Measurements from ENCODE around the gene CYP2C18.
"Not testable (repeated sequence)": the region's sequence is repeated elsewhere in the genome, so short reads cannot be mapped to it uniquely, and the experiment has no call there.

CYP2C18 gene

DNA sequence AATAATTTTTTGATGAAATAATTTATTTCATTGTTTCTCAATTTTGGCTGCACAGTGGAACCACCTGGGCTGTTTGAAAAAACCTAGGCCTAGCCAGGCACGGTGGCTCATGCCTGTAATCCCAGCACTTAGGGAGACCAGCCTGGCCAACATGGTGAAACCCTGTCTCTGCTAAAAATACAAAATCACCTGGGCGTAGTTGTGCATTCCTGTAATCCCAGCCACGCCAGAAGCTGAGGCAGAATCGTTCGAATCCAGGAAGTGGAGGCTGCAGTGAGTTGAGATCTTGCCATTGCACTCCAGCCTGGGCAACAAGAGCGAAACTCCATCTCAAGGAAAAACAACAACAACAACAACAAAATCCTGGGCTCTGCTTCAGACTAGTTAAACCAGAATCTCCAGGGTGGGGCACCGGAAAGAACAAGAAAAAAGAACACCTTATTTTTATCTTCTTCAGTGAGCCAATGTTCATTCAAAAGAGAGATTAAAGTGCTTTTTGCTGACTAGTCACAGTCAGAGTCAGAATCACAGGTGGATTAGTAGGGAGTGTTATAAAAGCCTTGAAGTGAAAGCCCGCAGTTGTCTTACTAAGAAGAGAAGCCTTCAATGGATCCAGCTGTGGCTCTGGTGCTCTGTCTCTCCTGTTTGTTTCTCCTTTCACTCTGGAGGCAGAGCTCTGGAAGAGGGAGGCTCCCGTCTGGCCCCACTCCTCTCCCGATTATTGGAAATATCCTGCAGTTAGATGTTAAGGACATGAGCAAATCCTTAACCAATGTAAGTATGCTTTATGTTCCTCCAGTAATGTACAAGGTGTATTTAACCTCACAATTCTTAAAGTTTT lies at the start of gene CYP2C18:
Gene CYP2C18, plus strand, starts transcription at position 516 of the 841 bp plus-strand sequence. Its CDS starts 91 bp downstream, at position 607.
- TF ChIP-seq, protein P1, sequence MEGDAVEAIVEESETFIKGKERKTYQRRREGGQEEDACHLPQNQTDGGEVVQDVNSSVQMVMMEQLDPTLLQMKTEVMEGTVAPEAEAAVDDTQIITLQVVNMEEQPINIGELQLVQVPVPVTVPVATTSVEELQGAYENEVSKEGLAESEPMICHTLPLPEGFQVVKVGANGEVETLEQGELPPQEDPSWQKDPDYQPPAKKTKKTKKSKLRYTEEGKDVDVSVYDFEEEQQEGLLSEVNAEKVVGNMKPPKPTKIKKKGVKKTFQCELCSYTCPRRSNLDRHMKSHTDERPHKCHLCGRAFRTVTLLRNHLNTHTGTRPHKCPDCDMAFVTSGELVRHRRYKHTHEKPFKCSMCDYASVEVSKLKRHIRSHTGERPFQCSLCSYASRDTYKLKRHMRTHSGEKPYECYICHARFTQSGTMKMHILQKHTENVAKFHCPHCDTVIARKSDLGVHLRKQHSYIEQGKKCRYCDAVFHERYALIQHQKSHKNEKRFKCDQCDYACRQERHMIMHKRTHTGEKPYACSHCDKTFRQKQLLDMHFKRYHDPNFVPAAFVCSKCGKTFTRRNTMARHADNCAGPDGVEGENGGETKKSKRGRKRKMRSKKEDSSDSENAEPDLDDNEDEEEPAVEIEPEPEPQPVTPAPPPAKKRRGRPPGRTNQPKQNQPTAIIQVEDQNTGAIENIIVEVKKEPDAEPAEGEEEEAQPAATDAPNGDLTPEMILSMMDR (IDR thresholded peaks at IDR 0.05; ENCODE audit: insufficient read depth, missing control alignments): no peak
- no peak for DNase-seq (ENCODE audit: insufficient read length, low spot score)
- no peak for FAIRE-seq

- DNase-seq (ENCODE audit: insufficient read length, low spot score); FAIRE-seq: not testable (repeated sequence)
Measured at GRCh38 chr10:94638097-94638496, 45.4 kb upstream of the CYP2C18 start.

GRCh38 chr10:94639902-94640301 lies 43.6 kb upstream of the CYP2C18 start:
- FAIRE-seq (no peak), DNase-seq (ENCODE audit: insufficient read length, low spot score) (no peak)
- TF ChIP-seq, protein P1 (IDR thresholded peaks at IDR 0.05; ENCODE audit: insufficient read depth, missing control alignments): no peak

GRCh38 chr10:94640562-94640961 lies 43.0 kb upstream of the CYP2C18 start:
- TF ChIP-seq, protein P1 (IDR thresholded peaks at IDR 0.05; ENCODE audit: insufficient read depth, missing control alignments): no peak
- no peak for DNase-seq (ENCODE audit: insufficient read length, low spot score)
- FAIRE-seq: no peak

DNA sequence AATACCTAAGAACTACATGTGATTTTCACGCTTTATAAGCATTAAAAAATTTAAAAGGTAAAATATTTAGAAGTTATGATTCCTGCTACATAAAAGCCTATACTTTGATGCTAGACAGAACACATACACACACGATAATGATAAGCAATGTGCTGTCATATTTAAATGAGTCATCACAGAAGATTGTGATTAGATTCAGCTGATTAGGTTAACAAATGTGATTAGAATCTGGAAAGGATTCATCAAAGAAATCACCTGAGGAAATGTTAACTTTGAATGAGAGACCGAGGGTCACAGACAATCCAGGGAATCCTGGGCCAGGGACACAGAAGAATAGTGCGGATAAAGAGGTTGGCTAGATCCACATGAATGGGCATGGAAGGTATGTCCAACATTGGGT lies 42.0 kb upstream of the CYP2C18 start:
- no peak for FAIRE-seq
- DNase-seq (ENCODE audit: insufficient read length, low spot score): no peak
- TF ChIP-seq, protein P1 (IDR thresholded peaks at IDR 0.05; ENCODE audit: insufficient read depth, missing control alignments): no peak

DNA sequence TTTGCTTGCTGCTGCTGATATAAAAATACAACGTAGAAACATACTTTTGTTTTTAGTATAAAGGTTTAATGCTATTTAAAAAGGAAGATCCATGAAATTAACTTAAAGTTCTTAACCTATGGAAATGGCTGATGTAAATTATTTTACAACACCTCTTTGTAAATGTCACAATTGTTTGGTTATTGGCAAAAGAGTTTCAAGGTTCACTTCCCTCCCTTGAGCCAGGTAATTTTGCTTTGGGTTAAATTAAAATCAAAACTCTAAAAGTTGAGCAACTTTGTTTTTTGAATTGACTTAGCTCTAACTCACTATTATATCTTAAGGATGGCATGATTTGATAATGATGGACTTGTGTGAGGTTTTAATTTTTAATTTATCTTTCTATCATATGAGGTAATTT lies 39.2 kb upstream of the CYP2C18 start:
- TF ChIP-seq, protein P1 (IDR thresholded peaks at IDR 0.05; ENCODE audit: insufficient read depth, missing control alignments): no peak

GRCh38 chr10:94645285-94645684 lies 38.2 kb upstream of the CYP2C18 start:
- TF ChIP-seq, protein P1 (IDR thresholded peaks at IDR 0.05; ENCODE audit: insufficient read depth, missing control alignments): no peak
- DNase-seq (ENCODE audit: insufficient read length, low spot score) (no peak), FAIRE-seq (no peak)

More for the DNA sequence above, 39.2 kb upstream of the CYP2C18 start:
- no peak for FAIRE-seq
- DNase-seq (ENCODE audit: insufficient read length, low spot score): no peak

DNA sequence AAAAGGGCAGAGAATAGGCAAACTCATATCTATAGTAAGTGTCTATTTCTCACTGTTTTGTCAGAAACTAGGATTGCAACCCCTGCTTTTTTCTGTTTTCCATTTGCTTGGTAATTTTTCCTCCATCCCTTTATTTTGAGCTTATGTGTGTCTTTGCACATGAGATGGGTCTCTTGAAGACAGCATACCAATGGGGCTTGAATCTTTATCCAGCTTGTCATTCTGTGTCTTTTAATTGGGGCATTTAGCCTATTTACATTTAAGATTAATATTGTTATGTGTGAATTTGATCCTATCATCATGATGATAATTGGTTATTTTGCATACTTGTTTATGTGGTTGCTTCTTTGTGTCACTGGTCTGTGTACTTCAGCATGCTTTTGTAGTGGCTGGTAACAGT lies 28.3 kb upstream of the CYP2C18 start:
- not testable (repeated sequence) for FAIRE-seq; DNase-seq (ENCODE audit: insufficient read length, low spot score)

- FAIRE-seq; DNase-seq (ENCODE audit: insufficient read length, low spot score): not testable (repeated sequence)
Measured at GRCh38 chr10:94663061-94663460, 20.5 kb upstream of the CYP2C18 start.
